Measurements from ENCODE around the gene CHST14. TPM values are rescaled to one million over a fixed set of nuclear protein-coding genes. Genes with fewer than 3 reads are reported as not detected.
"Not testable (repeated sequence)": the region's sequence is repeated elsewhere in the genome, so short reads cannot be mapped to it uniquely, and the experiment has no call there.

Gene CHST14
- polyA plus RNA-seq, 1 donor from 2014 or later = 0.71 TPM

- Histone ChIP-seq H3F3A (ENCODE audit: insufficient read depth, low read length, poor library complexity, severe bottlenecking) (no peaks in the 10 kb centered on the region), H3K79me2 (replicated peaks; ENCODE audit: insufficient read depth, low read length) (peaks cover 23% of the 10 kb centered on the region), H3K36me3 (ENCODE audit: insufficient read depth, low read length) (no peaks in the 10 kb centered on the region), H3K9ac (ENCODE audit: low read length) (no peak overlapping the region), H3K27me3 (ENCODE audit: insufficient read depth, low read depth, low read length) (no peaks in the 10 kb centered on the region), H4K20me1 (ENCODE audit: insufficient read depth) (peaks cover 5% of the 10 kb centered on the region), H3K27ac (ENCODE audit: low read length) (no peak overlapping the region), H3K9me2 (ENCODE audit: insufficient read depth, low read length) (no peaks in the 10 kb centered on the region), H3K4me3 (ENCODE audit: low read length) (no peak overlapping the region), H3K9me3 (ENCODE audit: low read length) (no peaks in the 10 kb centered on the region), H2AFZ (ENCODE audit: low read depth, low read length) (no peak overlapping the region), H3K4me2 (ENCODE audit: low read length) (no peak overlapping the region)
- TF ChIP-seq RAD21 (conservative IDR thresholded peaks at IDR 0.05) (no peak), POLR2AphosphoS5 (IDR thresholded peaks at IDR 0.05) (no peak), REST (IDR thresholded peaks at IDR 0.05; ENCODE audit: borderline replicate concordance) (no peak), EP300 (conservative IDR thresholded peaks at IDR 0.05; ENCODE audit: poor library complexity, severe bottlenecking) (no peak), TAF1 (IDR thresholded peaks at IDR 0.05; ENCODE audit: low read depth) (no peak), EZH2 (IDR thresholded peaks at IDR 0.05; ENCODE audit: borderline replicate concordance, insufficient read depth, low read length, poor library complexity, severe bottlenecking) (no peak), SMC3 (conservative IDR thresholded peaks at IDR 0.05; ENCODE audit: poor library complexity) (no peak), MXI1 (conservative IDR thresholded peaks at IDR 0.05; ENCODE audit: poor library complexity, severe bottlenecking) (no peak), CTCF (IDR thresholded peaks at IDR 0.05; ENCODE audit: poor library complexity, severe bottlenecking) (no peak)
Observed at GRCh38 chr15:40452296-40453090, 18.3 kb upstream of the CHST14 start.

- H3K4me3 ChIP-seq (ENCODE audit: low read length); H3K9ac ChIP-seq (ENCODE audit: low read length): not testable (repeated sequence)
- peaks cover 20% of the 10 kb centered on the region for H3K79me2 ChIP-seq (replicated peaks; ENCODE audit: insufficient read depth, low read length)
Observed at GRCh38 chr15:40453941-40454340, 16.8 kb upstream of the CHST14 start.

More at GRCh38 chr15:40453941-40454340, 16.8 kb upstream of the CHST14 start:
- not testable (repeated sequence) for H3K27ac ChIP-seq (ENCODE audit: low read length); H3K9me3 ChIP-seq (ENCODE audit: low read length); H3F3A ChIP-seq (ENCODE audit: insufficient read depth, low read length, poor library complexity, severe bottlenecking); H3K9me2 ChIP-seq (ENCODE audit: insufficient read depth, low read length); H4K20me1 ChIP-seq (ENCODE audit: insufficient read depth); H3K4me2 ChIP-seq (ENCODE audit: low read length); H2AFZ ChIP-seq (ENCODE audit: low read depth, low read length); H3K36me3 ChIP-seq (ENCODE audit: insufficient read depth, low read length); H3K27me3 ChIP-seq (ENCODE audit: insufficient read depth, low read depth, low read length)

All from neural cell (in vitro differentiated cells).